ENCODE measurements around the gene TOM1L2.

- TF ChIP-seq CTCF (IDR thresholded peaks at IDR 0.05) (no peak), POLR2AphosphoS5 (IDR thresholded peaks at IDR 0.05; ENCODE audit: insufficient read depth in 1 of 2, low read depth in 1 of 2) (no peak)
Measured at GRCh38 chr17:17880577-17881196, 91.5 kb downstream of the TOM1L2 start.
